Hematopoietic multipotent progenitor cell treated with erythropoietin and hydrocortisone succinate and interleukin-3 and kit ligand, for 8 days (in vitro differentiated cells): ENCODE measurements around the gene BTNL3.
"Not testable (repeated sequence)": the region's sequence is repeated elsewhere in the genome, so short reads cannot be mapped to it uniquely, and the experiment has no call there.

Experiments
- DNase-seq: peaks from one replicate; pipeline ENCODE4 v3.0.0-alpha.2; 2015

BTNL3 gene, protein sequence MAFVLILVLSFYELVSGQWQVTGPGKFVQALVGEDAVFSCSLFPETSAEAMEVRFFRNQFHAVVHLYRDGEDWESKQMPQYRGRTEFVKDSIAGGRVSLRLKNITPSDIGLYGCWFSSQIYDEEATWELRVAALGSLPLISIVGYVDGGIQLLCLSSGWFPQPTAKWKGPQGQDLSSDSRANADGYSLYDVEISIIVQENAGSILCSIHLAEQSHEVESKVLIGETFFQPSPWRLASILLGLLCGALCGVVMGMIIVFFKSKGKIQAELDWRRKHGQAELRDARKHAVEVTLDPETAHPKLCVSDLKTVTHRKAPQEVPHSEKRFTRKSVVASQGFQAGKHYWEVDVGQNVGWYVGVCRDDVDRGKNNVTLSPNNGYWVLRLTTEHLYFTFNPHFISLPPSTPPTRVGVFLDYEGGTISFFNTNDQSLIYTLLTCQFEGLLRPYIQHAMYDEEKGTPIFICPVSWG

DNA sequence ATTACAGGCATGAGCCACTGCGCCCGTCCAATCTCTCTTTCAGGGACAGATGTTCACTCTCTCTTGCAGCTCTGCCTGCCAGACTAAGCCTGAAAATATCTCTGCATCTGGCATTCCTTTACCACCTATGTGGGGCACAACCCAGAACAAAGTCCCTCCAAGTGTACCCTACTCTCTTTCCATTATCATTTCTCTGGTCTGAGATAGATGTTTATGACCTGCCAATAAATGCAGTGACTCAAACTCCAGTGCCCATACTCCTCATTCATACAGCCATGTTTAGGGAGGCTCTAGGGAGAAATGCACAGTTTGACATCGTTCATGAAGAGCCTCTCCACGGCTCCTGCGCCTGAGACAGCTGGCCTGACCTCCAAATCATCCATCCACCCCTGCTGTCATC, at the start of gene BTNL3:
Gene BTNL3 (plus strand): TSS at position 255 of the 400 bp plus-strand sequence. CDS start 183 bp downstream, outside the sequence.
- DNase-seq = no peak

DNA sequence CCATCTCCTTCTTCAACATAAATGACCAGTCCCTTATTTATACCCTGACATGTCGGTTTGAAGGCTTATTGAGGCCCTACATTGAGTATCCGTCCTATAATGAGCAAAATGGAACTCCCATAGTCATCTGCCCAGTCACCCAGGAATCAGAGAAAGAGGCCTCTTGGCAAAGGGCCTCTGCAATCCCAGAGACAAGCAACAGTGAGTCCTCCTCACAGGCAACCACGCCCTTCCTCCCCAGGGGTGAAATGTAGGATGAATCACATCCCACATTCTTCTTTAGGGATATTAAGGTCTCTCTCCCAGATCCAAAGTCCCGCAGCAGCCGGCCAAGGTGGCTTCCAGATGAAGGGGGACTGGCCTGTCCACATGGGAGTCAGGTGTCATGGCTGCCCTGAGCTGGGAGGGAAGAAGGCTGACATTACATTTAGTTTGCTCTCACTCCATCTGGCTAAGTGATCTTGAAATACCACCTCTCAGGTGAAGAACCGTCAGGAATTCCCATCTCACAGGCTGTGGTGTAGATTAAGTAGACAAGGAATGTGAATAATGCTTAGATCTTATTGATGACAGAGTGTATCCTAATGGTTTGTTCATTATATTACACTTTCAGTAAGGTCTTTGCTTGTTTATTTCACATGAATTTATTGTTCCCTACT, 38.2 kb upstream of the BTNL3 start:
- DNase-seq = no peak

DNA sequence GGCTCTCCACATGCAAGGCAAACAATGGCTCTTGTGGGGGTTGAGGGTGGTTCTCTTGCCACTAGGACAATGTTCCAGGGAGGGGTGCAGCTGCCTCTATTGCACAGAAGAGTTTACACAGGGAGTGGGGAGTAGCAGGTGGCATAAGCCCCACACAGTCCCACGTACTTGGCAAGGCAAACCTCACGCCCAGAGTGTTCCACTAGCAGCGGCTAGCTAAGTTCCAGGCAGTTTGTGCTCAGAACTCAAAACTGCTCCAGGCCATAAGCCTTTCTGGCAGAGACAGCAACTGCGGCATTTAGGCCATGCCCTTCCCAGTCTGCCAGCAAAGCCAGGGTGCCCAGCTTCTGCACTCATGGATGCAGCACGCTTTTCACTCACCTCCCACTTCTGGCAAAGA, 29.0 kb upstream of the BTNL3 start:
- DNase-seq = no peak

DNA sequence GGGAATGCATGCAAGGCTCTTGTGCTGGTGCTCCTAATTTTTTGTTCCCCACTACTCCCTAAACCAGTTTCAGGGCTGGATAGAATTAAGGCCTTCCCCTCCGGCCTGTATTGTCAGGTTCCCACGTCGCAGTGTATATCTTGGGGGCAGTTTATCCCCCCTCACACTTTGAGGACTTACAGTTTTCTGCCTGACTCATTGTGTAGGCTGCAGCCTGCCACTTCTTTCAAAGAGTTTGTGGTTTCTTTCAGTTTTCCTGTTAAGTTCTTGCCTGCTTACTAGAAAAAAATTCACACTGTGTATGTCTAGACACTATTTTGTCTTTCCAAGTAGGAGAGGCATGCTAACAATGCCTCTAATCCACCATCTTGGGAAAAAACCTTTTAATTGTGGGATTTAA, 28.4 kb upstream of the BTNL3 start:
- DNase-seq = no peak

DNA sequence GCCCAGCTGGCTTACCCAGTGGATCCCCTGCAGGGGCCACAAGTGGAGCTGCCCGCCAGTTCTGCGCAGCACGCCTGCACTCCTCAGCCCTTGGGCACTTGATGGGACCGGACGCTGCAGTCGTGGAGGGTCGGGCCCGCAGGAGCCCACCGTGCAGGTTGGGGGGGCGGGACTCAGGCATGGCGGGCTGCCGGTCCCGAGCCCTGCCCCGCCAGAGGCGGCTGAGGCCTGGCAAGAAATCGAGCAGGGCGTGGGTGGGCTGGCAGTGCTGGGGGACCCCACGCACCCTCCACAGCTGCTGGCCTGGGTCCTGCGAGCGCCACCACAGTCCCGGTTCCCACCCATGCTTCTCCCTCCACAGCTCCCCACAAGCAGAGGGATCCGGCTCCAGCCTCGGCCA, 19.2 kb upstream of the BTNL3 start:
- DNase-seq = no peak

DNA sequence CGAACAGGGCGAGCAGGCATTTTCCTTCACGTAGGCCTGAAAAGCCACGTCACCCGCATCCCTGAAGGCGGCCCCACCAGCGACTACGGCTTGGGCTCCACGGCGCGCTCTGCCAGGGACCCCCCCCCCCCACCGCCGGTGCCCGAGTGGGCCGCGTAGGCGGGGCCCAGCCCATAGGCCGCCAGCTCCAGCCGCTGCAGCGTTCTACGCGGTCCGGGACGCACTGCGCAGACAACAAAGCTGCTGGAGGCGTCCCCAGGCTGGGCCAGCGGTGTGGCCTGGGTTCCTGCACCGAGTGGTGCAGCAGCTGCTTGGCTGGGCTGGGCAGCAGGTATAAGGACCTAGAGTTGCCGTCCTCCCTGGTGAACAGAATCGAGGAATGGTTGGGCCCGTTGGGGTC, 18.3 kb upstream of the BTNL3 start:
- no peak for DNase-seq

DNA sequence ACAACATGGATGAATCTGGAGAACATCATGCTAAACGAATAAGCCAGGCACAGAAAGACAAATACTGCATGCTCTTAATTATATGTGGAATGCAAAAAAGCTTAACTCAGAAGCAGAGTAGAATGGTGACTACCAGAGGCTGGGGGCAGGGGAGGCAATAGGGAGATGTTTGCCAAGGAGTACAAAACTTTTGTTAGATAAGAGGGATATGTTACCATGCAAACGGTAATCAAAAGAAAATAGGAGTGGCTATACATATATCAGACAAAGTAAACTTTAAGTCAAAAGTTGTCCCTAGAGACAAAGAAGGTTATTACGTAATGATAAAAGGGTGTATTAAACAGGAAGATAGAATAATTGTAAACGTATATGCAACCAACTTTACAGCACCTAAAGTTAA, 17.8 kb upstream of the BTNL3 start:
- no peak for DNase-seq

DNA sequence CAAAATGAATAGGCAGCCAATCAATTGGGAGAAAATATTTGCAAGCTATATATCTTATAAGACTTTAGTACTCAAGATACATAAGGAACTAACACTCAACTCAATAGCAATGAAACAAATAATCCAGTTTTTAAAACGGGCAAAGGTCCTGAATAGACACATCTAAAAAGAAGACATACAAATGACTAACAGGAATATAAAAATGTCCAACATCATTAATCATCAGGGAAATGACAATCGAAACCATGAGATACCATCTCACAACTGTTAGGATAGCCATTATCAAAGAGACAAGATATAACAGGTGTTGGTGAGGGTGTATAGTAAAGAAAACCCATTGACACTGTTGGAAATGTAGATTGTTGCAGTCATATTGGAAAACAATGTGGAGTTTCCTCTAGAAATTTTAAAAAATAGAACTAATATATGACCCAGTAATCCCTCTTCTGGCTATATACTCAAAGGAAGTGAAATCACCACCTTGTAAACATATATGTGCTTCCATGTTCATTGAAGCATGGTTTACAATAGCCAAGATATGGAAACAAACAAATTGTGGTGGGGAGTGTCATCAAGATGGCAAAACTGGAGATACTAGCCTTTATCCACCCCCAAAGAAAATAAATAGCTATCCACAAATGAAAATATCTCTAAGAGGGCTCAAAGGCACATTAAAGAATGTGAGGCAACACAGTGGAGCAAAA, 13.9 kb upstream of the BTNL3 start:
- DNase-seq = no peak

DNA sequence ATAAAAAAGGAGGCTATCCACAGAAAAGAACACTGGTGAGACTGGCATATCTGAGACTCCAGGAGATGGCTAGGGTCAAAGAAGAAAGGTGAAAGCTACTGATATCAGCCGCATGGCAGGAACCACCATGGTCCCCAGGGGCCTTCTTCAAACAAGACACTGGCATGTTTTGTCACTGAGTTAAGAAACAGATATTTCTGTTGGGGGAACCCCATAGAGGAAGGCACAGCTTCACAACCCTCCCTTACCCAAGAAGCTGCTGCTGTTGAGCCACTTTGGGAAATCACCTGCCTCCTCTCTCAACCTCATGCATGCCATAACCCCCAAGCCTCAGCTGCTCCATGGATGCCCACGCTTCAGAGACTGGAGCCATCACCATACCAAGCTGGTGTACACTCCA, 13.3 kb upstream of the BTNL3 start:
- DNase-seq = no peak

DNA sequence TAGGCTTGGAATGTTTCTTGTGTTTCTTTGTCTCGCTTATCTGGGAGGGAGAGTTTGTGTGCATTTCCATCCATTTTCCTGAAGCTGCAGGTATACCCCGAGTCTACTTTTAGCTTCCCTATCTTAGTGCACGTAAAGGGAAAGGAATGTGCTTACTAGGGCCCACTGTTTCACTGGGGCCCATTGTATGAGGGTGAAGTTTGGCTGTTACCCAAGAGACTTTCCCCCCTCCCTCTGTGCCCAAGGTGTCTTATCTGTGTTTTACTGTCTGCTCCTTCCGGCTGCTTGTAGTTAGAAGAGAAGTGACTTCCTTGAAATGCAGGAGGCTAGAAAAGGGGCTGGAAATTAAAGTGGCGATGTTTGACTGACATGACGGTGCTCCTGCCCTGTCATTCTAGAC, 12.1 kb upstream of the BTNL3 start:
- no peak for DNase-seq

DNA sequence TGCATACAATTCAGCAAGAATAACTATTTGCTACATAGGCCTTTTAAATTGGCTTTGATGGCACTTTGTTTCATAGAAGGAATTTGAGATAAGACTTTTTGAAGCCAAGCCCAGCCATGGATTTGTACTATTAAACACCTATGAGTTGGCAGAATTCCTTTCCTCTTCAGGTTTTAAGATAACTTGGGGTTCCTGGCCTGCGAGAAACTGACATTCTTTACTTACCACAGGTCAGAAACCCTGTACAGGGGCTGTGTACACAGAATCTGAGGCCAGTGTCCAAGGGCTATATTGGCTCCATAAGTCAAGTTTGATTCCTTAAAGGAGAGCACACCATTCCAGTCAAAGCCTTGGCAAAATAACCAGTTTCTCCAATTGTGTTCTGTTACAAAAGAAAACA, 10.8 kb upstream of the BTNL3 start:
- no peak for DNase-seq

DNA sequence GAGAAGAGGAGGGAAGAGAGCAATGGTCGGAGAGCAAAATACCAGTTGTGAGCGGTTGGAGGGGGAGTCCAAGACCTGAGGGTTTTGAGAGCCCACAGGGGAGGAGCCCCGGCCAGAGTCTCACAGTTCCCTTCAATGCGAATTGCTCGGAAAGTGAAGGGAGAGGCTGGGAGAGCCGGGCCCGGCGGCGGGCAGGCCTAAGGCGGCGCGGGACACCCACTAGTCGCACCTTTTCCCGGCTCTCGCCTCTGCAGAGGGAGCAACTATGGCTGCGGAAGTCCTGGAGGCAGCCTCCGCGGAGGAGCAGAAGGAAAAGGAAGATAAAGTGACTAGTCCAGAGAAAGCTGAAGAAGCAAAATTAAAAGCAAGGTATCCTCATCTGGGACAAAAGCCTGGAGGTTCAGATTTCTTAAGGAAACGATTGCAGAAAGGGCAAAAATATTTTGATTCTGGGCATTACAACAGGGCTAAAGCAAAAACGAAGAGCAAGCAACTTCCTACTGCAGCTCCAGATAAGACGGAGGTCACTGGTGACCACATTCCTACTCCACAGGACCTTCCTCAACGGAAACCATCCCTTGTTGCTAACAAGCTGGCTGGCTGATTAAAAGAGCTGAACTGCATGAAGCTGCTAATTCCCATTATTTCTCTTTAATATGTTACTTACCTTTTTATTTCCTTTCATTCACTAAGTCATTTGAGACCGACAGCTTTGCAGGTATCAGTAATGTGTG, 6.5 kb upstream of the BTNL3 start:
- DNase-seq = no peak

DNA sequence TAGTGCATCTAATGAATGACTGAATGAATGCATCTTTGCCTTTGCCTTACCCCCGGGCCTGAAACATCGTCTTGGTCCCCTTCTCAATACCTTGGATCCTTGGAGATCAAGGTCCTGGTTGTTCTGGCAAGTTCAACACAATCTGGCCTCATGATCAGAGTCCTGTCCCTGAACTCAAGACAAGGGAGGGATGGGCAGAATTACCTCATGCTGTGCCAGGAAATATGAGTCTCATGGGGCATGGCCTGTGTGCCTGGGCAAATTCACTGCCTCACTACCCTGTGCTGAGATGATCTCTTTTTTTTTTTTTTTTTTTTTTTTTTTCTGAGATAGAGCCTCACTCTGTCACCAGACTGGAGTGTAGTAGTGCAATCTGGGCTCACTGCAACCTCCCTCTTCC, 630 bp upstream of the BTNL3 start:
- DNase-seq = no peak

DNA sequence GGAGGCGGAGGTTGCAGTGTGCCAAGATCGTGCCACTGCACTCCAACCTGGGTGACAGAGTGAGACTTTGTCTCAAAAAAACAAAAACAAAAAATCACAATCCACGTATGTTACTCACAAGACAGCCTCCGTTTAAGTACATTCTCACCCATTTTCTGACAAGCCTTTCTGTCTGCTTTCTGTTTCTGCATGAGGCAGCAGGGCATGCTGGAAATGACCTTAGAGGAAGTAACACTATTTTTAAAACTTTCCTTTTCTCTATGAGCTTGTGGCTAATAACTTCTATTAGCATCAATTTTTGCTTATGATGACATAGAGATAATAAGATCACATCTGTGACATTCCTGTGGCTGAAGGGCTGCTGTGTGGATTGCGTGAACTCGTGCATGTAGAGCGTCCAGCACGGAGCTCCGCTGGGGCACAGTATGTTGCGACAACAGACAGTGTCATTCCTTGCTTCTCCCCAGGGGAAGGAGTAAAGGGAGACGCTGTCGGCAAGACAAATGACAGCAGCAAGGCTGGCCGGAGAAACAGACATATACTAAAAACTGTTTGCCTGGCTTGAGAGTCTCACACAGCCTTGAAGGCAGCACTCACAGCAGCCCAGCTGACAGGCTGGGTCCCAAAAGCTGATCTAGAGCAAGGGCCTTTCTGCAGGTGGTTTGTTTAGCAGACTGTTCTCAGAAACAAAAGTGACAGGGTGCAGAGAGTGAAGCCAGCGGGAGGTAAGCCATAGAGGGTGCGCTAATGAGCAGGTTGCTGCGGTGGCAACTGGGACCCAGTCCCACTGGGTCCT, 1.6 kb downstream of the BTNL3 start:
- no peak for DNase-seq

DNA sequence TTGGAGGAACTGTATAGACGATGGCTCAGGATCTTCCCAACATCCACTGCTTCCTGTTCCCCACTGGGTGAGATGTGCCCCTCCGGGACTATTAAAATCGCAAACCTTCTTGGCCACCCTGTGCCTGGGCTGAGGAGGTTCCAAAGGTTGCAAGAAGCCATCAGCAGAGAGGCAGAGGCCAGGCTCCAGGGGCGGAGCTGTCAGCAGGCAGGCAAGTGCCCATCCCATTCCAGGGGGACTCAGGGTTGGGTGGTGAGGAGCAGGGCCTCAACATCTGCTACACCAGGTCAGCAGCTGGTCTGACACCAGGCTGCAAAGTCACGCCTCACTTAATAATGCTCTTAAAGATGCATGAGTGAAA, 2.2 kb downstream of the BTNL3 start:
- no peak for DNase-seq

DNA sequence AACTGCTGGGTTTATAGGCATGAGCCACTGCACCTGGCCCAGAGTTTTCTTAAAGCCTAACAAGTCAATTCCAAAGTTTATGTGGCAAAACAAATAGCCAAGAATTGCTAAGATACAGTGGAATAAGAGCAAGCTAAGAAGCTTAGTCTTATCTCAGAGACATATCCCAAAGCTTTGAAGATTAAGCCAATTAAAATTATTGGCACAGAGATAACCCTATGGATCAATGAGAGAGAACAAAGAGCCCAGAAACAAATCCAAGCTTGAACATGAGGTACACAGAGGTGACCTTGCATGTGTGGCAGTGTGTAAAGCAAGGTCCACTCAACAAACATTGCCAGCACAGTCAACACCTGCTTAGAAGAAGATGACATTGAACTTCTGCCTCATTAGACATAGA, 13.3 kb downstream of the BTNL3 start:
- no peak for DNase-seq

DNA sequence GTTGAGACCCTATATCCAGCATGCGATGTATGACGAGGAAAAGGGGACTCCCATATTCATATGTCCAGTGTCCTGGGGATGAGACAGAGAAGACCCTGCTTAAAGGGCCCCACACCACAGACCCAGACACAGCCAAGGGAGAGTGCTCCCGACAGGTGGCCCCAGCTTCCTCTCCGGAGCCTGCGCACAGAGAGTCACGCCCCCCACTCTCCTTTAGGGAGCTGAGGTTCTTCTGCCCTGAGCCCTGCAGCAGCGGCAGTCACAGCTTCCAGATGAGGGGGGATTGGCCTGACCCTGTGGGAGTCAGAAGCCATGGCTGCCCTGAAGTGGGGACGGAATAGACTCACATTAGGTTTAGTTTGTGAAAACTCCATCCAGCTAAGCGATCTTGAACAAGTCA, 17.1 kb downstream of the BTNL3 start:
- DNase-seq = no peak

DNA sequence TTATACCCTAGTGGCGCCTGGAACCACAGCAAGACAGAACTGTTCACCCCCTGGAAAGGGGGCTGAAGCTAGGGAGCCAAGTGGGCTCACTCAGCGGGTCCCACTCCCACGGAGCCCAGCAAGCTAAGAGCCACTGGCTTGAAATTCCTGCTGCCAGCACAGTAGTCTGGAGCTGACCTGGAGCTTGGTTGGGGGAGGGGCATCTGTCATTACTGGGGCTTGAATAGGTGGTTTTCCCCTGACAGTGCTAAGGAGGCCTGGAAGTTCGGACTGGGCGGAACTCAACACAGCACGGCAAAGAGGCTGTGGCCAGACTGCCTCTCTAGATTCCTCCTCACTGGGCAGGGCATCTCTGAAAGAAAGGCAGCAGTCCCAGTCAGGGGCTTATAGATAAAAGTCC, 19.5 kb downstream of the BTNL3 start:
- DNase-seq = no peak

DNA sequence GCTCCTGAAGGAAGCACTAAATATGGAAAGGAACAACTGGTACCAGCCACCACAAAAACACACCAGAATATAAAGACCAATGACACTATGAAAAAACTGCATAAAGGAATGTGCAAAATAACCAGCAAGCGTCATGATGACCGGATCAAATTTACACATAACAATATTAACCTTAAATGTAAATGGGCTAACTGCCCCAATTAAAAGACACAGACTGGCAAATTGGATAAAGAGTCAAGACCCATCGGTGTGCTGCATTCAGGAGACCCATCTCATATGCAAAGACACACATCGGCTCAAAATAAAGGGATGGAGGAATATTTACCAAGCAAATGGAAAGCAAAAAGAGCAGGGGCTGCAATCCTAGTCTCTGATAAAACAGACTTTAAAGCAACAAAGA, 21.4 kb downstream of the BTNL3 start:
- DNase-seq = not testable (repeated sequence)

DNA sequence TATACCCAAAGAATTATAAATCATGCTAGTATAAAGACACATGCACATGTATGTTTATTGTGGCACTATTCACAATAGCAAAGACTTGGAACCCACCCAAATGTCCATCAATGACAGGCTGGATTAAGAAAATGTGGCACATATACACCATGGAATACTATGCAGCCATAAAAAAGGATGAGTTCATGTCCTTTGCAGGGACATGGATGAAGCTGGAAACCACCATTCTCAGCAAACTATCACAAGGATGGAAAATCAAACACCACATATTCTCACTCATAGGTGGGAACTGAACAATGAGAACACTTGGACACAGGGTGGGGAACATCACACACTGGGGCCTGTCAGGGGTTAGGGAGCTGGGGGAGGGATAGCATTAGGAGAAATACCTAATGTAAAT, 26.0 kb downstream of the BTNL3 start:
- DNase-seq = not testable (repeated sequence)

DNA sequence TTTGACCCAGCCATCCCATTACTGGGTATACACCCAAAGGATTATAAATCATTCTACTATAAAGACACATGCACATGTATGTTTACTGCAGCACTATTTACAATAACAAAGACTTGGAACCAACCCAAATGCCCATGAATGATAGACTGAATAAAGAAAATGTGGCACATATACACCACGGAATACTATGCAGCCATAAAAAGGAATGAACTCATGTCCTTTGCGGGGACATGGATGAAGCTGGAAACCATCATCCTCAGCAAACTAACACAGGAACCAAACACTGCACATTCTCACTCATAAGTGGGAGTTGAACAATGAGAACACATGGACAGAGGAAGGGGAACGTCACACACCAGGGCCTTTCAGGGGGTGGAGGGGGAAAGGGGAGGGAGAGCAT, 28.8 kb downstream of the BTNL3 start:
- DNase-seq = not testable (repeated sequence)

DNA sequence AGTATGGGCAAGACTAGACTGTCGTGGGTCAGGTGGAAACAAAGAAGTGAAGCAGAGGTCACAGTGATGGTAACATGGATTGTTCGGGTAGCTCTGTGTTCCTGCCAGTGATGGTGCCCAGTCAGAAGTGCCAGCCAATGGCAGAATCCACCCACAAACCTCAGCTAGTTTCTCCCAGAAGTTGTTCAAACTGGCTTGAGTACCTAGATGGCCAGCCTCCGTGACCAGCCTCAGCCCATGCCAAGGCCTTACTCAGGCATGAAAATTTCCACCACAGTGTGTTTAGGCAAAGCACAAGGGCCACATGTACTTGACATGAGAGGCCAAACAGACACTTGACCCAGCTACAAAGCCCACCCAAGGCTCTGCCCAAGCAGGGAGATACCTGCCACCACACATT, 32.0 kb downstream of the BTNL3 start:
- DNase-seq = no peak
